Thyroid gland (tissue), 4 donors: ENCODE measurements around the gene CD38.

ENCODE experiments used
- CTCF ChIP-seq, 6 experiments: fragments of 200-600 bp in 3 of 6; fragments of 450-650 bp in 3 of 6; sonication (generic) in 3 of 6; IDR thresholded peaks; one replicate each; pipeline ENCODE4 v1.5.1; 2016 to 2019; ENCODE audit warnings: antibody characterized with exemption in 6 of 6, mild to moderate bottlenecking in 2 of 6, inconsistent platforms in 1 of 6, moderate library complexity in 1 of 6
- POLR2A ChIP-seq, 2 donors: fragments of 450-650 bp; IDR thresholded peaks; one replicate each; pipeline ENCODE4 v1.6.1; 2017; ENCODE audit warnings: antibody characterized with exemption in 2 of 2, mild to moderate bottlenecking in 2 of 2, moderate library complexity in 1 of 2

GRCh38 chr4:15736514-15737050 is 41.5 kb upstream of the CD38 start:
- TF ChIP-seq POLR2A (IDR thresholded peaks at IDR 0.05) (no peak), CTCF (IDR thresholded peaks at IDR 0.05) (no peak)
